AG10803 (cell line): ENCODE data around the gene TENM3.

Experiments
- DNase-seq: peaks from one replicate; pipeline ENCODE4 v3.0.0; 2010; ENCODE audit warnings: low read depth
- H3K4me3 ChIP-seq: 2 replicates; pipeline ENCODE4 v1.5.1; 2011; ENCODE audit warnings: mild to moderate bottlenecking, low read length, control low read depth
- CTCF ChIP-seq: conservative IDR thresholded peaks from 2 replicates; pipeline ENCODE4 v1.5.1; 2011; ENCODE audit warnings: mild to moderate bottlenecking, low read length, control low read depth, inconsistent platforms

The TENM3 gene

GRCh38 chr4:182729516-182729915 is 486.3 kb downstream of the TENM3 start:
- no peak overlapping the region for H3K4me3 ChIP-seq
- no peak for DNase-seq
- no peak for TF ChIP-seq CTCF

GRCh38 chr4:182730791-182731190 is 487.6 kb downstream of the TENM3 start:
- no peak overlapping the region for H3K4me3 ChIP-seq
- DNase-seq: no peak
- TF ChIP-seq CTCF: no peak

GRCh38 chr4:182736207-182736606 is 493.0 kb downstream of the TENM3 start:
- no peak for DNase-seq
- no peak for TF ChIP-seq CTCF

GRCh38 chr4:182738283-182739047 is 495.3 kb downstream of the TENM3 start:
- H3K4me3 ChIP-seq: no peak overlapping the region
- DNase-seq: no peak
- no peak for TF ChIP-seq CTCF

More at GRCh38 chr4:182736207-182736606, 493.0 kb downstream of the TENM3 start:
- no peak overlapping the region for H3K4me3 ChIP-seq

GRCh38 chr4:182740256-182740655 is 497.1 kb downstream of the TENM3 start:
- TF ChIP-seq CTCF: no peak
- DNase-seq: no peak
- H3K4me3 ChIP-seq: no peak overlapping the region

GRCh38 chr4:182741054-182741453 is 497.9 kb downstream of the TENM3 start:
- no peak for TF ChIP-seq CTCF
- no peak for DNase-seq
- H3K4me3 ChIP-seq: no peak overlapping the region

GRCh38 chr4:182741914-182742313 is 498.7 kb downstream of the TENM3 start:
- DNase-seq: no peak
- no peak overlapping the region for H3K4me3 ChIP-seq
- TF ChIP-seq CTCF: no peak
